ENCODE results near the gene ZNF438. TPM values are rescaled to one million over a fixed set of nuclear protein-coding genes. Genes with fewer than 3 reads are reported as not detected.
A peak's percentile ranks its signal among the peaks of the same experiment; 100 is the strongest.
"Not testable (repeated sequence)": the region's sequence is repeated elsewhere in the genome, so short reads cannot be mapped to it uniquely, and the experiment has no call there.

ZNF438 gene
- total RNA-seq, 1 donor from 2014 or later: 6.8 TPM

GRCh38 chr10:31070691-31071090 lies 39.0 kb upstream of the ZNF438 start:
- H3K4me1 ChIP-seq (ENCODE audit: control insufficient read depth in 3 of 3, insufficient read depth in 3 of 3, low read length in 3 of 3): peaks cover 0 to 20% (median 4%) of the 10 kb centered on the region in 3 donors
- H3K27ac ChIP-seq (ENCODE audit: low read depth, low read length): no peak overlapping the region
- H3K36me3 ChIP-seq (ENCODE audit: control insufficient read depth in 3 of 3, insufficient read depth in 3 of 3, low read length in 3 of 3): no peaks in the 10 kb centered on the region
- H3K4me3 ChIP-seq (ENCODE audit: low read length in 3 of 3): no peak overlapping the region
- H3K9me3 ChIP-seq (ENCODE audit: control insufficient read depth in 3 of 3, low read length in 3 of 3): no peaks in the 10 kb centered on the region
- H3K9ac ChIP-seq (ENCODE audit: low read depth in 1 of 3, low read length in 3 of 3): no peak overlapping the region
- H3K27me3 ChIP-seq (ENCODE audit: control insufficient read depth in 3 of 3, insufficient read depth in 3 of 3, low read length in 3 of 3): peaks cover 0 to 2% (median 2%) of the 10 kb centered on the region in 3 donors

- H3K36me3 ChIP-seq (ENCODE audit: control insufficient read depth in 3 of 3, insufficient read depth in 3 of 3, low read length in 3 of 3): no peaks in the 10 kb centered on the region
- no peak overlapping the region for H3K27ac ChIP-seq (ENCODE audit: low read depth, low read length)
- no peaks in the 10 kb centered on the region for H3K9me3 ChIP-seq (ENCODE audit: control insufficient read depth in 3 of 3, low read length in 3 of 3)
- H3K4me1 ChIP-seq (ENCODE audit: control insufficient read depth in 3 of 3, insufficient read depth in 3 of 3, low read length in 3 of 3): peaks cover 0 to 20% (median 4%) of the 10 kb centered on the region in 3 donors
- H3K9ac ChIP-seq (ENCODE audit: low read depth in 1 of 3, low read length in 3 of 3): no peak overlapping the region
- H3K27me3 ChIP-seq (ENCODE audit: control insufficient read depth in 3 of 3, insufficient read depth in 3 of 3, low read length in 3 of 3): peaks cover 0 to 2% (median 2%) of the 10 kb centered on the region in 3 donors
- no peak overlapping the region for H3K4me3 ChIP-seq (ENCODE audit: low read length in 3 of 3)
Observed at GRCh38 chr10:31070025-31070424, 38.4 kb upstream of the ZNF438 start.

GRCh38 chr10:31069411-31069810 lies 37.7 kb upstream of the ZNF438 start:
- Histone ChIP-seq H3K27me3 (ENCODE audit: control insufficient read depth in 3 of 3, insufficient read depth in 3 of 3, low read length in 3 of 3) (peaks cover 0 to 2% (median 2%) of the 10 kb centered on the region in 3 donors), H3K27ac (ENCODE audit: low read depth, low read length) (no peak overlapping the region), H3K36me3 (ENCODE audit: control insufficient read depth in 3 of 3, insufficient read depth in 3 of 3, low read length in 3 of 3) (no peaks in the 10 kb centered on the region), H3K4me3 (ENCODE audit: low read length in 3 of 3) (no peak overlapping the region), H3K4me1 (ENCODE audit: control insufficient read depth in 3 of 3, insufficient read depth in 3 of 3, low read length in 3 of 3) (peaks cover 0 to 15% (median 4%) of the 10 kb centered on the region in 3 donors), H3K9ac (ENCODE audit: low read depth in 1 of 3, low read length in 3 of 3) (no peak overlapping the region), H3K9me3 (ENCODE audit: control insufficient read depth in 3 of 3, low read length in 3 of 3) (no peaks in the 10 kb centered on the region)

DNA sequence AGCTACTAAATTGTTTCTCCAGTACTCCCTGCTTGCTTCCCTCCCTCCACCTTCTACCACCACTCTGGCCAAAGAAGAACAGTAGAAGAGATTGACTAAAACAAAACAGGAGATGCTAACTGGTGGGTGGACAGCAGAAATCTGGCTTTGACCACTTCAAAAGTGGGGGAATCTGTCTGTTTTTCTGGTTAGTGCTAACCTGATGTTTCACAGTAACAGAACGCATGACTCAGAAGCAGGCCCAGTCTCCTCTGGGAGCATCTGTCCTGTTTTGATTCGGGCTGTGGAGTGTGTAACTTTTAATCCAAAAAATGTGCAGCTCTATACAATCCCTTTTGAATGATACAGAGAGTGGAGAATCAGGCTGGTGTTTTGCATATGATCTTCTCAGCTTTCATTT lies 32.7 kb upstream of the ZNF438 start:
- Histone ChIP-seq H3K27ac (ENCODE audit: low read depth, low read length) (peak overlapping the region; percentile 47), H3K27me3 (ENCODE audit: control insufficient read depth in 3 of 3, insufficient read depth in 3 of 3, low read length in 3 of 3) (peaks cover 0 to 2% (median 2%) of the 10 kb centered on the region in 3 donors), H3K9ac (ENCODE audit: low read depth in 1 of 3, low read length in 3 of 3) (no peak overlapping the region), H3K4me1 (ENCODE audit: control insufficient read depth in 3 of 3, insufficient read depth in 3 of 3, low read length in 3 of 3) (peaks cover 6 to 9% (median 7%) of the 10 kb centered on the region in 3 donors), H3K9me3 (ENCODE audit: control insufficient read depth in 3 of 3, low read length in 3 of 3) (no peaks in the 10 kb centered on the region), H3K36me3 (ENCODE audit: control insufficient read depth in 3 of 3, insufficient read depth in 3 of 3, low read length in 3 of 3) (no peaks in the 10 kb centered on the region), H3K4me3 (ENCODE audit: low read length in 3 of 3) (no peak overlapping the region)

- Histone ChIP-seq H3K4me1 (ENCODE audit: control insufficient read depth in 3 of 3, insufficient read depth in 3 of 3, low read length in 3 of 3) (peaks cover 6 to 9% (median 7%) of the 10 kb centered on the region in 3 donors), H3K9me3 (ENCODE audit: control insufficient read depth in 3 of 3, low read length in 3 of 3) (no peaks in the 10 kb centered on the region), H3K27ac (ENCODE audit: low read depth, low read length) (peak overlapping the region; percentile 47), H3K9ac (ENCODE audit: low read depth in 1 of 3, low read length in 3 of 3) (no peak overlapping the region), H3K27me3 (ENCODE audit: control insufficient read depth in 3 of 3, insufficient read depth in 3 of 3, low read length in 3 of 3) (peaks cover 0 to 2% (median 2%) of the 10 kb centered on the region in 3 donors), H3K4me3 (ENCODE audit: low read length in 3 of 3) (no peak overlapping the region), H3K36me3 (ENCODE audit: control insufficient read depth in 3 of 3, insufficient read depth in 3 of 3, low read length in 3 of 3) (no peaks in the 10 kb centered on the region)
Observed at GRCh38 chr10:31063841-31064240, 32.2 kb upstream of the ZNF438 start.

DNA sequence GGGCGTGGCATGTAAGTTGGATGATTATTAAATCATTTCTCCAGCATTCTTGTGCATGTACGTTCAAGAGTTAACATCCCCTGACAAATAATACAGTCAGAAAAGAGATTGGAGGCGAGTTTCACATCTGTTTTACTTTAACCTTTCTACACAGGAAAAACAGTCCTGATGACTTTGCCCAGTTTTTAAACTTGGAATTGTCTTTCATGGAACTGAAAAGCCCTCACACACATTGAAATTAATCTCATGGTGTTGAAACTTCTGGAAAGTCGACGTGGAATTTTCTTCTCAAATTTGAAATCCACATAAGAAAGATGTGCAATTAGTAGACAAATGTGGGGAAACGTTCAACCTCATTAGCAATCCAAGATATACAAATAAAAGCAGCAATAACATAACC lies 31.2 kb upstream of the ZNF438 start:
- no peaks in the 10 kb centered on the region for H3K27me3 ChIP-seq (ENCODE audit: control insufficient read depth in 3 of 3, insufficient read depth in 3 of 3, low read length in 3 of 3)
- H3K9me3 ChIP-seq (ENCODE audit: control insufficient read depth in 3 of 3, low read length in 3 of 3): no peaks in the 10 kb centered on the region
- H3K4me1 ChIP-seq (ENCODE audit: control insufficient read depth in 3 of 3, insufficient read depth in 3 of 3, low read length in 3 of 3): peaks cover 6 to 11% (median 7%) of the 10 kb centered on the region in 3 donors
- no peak overlapping the region for H3K9ac ChIP-seq (ENCODE audit: low read depth in 1 of 3, low read length in 3 of 3)
- no peak overlapping the region for H3K27ac ChIP-seq (ENCODE audit: low read depth, low read length)
- H3K4me3 ChIP-seq (ENCODE audit: low read length in 3 of 3): no peak overlapping the region
- no peaks in the 10 kb centered on the region for H3K36me3 ChIP-seq (ENCODE audit: control insufficient read depth in 3 of 3, insufficient read depth in 3 of 3, low read length in 3 of 3)

- no peaks in the 10 kb centered on the region for H3K27me3 ChIP-seq (ENCODE audit: control insufficient read depth in 3 of 3, insufficient read depth in 3 of 3, low read length in 3 of 3)
- H3K4me1 ChIP-seq (ENCODE audit: control insufficient read depth in 3 of 3, insufficient read depth in 3 of 3, low read length in 3 of 3): peaks cover 6 to 11% (median 7%) of the 10 kb centered on the region in 3 donors
- H3K4me3 ChIP-seq (ENCODE audit: low read length in 3 of 3): no peak overlapping the region
- no peaks in the 10 kb centered on the region for H3K9me3 ChIP-seq (ENCODE audit: control insufficient read depth in 3 of 3, low read length in 3 of 3)
- no peaks in the 10 kb centered on the region for H3K36me3 ChIP-seq (ENCODE audit: control insufficient read depth in 3 of 3, insufficient read depth in 3 of 3, low read length in 3 of 3)
- peak overlapping the region; percentile 25 for H3K27ac ChIP-seq (ENCODE audit: low read depth, low read length)
- no peak overlapping the region for H3K9ac ChIP-seq (ENCODE audit: low read depth in 1 of 3, low read length in 3 of 3)
Observed at GRCh38 chr10:31061941-31062340, 30.3 kb upstream of the ZNF438 start.

- H3K27me3 ChIP-seq (ENCODE audit: control insufficient read depth in 3 of 3, insufficient read depth in 3 of 3, low read length in 3 of 3): no peaks in the 10 kb centered on the region
- no peak overlapping the region for H3K4me3 ChIP-seq (ENCODE audit: low read length in 3 of 3)
- no peaks in the 10 kb centered on the region for H3K9me3 ChIP-seq (ENCODE audit: control insufficient read depth in 3 of 3, low read length in 3 of 3)
- no peaks in the 10 kb centered on the region for H3K36me3 ChIP-seq (ENCODE audit: control insufficient read depth in 3 of 3, insufficient read depth in 3 of 3, low read length in 3 of 3)
- H3K4me1 ChIP-seq (ENCODE audit: control insufficient read depth in 3 of 3, insufficient read depth in 3 of 3, low read length in 3 of 3): peaks cover 5 to 9% (median 6%) of the 10 kb centered on the region in 3 donors
- H3K9ac ChIP-seq (ENCODE audit: low read depth in 1 of 3, low read length in 3 of 3): no peak overlapping the region
- no peak overlapping the region for H3K27ac ChIP-seq (ENCODE audit: low read depth, low read length)
Observed at GRCh38 chr10:31058795-31059703, 27.4 kb upstream of the ZNF438 start.

GRCh38 chr10:31056678-31057077 lies 25.0 kb upstream of the ZNF438 start:
- H3K27me3 ChIP-seq (ENCODE audit: control insufficient read depth in 3 of 3, insufficient read depth in 3 of 3, low read length in 3 of 3): not testable (repeated sequence)

DNA sequence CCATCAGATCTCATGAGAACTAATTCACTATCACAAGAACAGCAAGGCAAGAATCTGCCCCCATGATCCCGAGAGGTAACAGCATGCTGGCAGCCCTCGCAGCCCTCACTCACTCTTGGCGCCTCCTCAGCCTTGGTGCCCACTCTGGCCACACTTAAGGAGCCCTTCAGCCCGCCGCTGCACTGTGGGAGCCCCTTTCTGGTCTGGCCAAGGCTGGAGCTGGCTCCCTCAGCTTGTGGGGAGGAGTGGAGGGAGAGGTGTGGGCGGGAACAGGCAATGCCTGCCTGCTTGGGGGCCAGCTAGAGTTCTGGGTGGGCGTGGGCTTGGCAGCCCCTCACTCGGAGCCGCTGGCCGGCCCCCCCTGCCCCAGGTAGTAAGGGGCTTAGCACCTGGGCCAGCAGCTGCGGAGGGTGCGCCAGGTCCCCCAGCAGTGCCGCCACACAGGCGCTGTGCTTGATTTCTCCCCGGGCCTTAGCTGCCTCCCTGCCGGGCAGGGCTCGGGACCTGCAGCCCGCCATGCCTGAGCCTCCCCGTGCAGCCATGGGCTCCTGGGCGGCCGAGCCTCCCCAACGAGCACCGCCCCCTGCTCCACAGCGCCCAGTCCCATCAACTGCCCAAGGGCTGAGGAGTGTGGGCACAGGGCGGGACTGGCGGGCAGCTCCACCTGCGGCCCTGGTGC lies 24.0 kb upstream of the ZNF438 start:
- peaks cover 0 to 2% (median 0%) of the 10 kb centered on the region in 3 donors for H3K4me1 ChIP-seq (ENCODE audit: control insufficient read depth in 3 of 3, insufficient read depth in 3 of 3, low read length in 3 of 3)
- H3K9me3 ChIP-seq (ENCODE audit: control insufficient read depth in 3 of 3, low read length in 3 of 3): no peaks in the 10 kb centered on the region
- no peaks in the 10 kb centered on the region for H3K36me3 ChIP-seq (ENCODE audit: control insufficient read depth in 3 of 3, insufficient read depth in 3 of 3, low read length in 3 of 3)
- H3K4me3 ChIP-seq (ENCODE audit: low read length in 3 of 3): no peak overlapping the region
- H3K9ac ChIP-seq (ENCODE audit: low read depth in 1 of 3, low read length in 3 of 3): no peak overlapping the region
- H3K27ac ChIP-seq (ENCODE audit: low read depth, low read length): no peak overlapping the region
- no peaks in the 10 kb centered on the region for H3K27me3 ChIP-seq (ENCODE audit: control insufficient read depth in 3 of 3, insufficient read depth in 3 of 3, low read length in 3 of 3)

More at GRCh38 chr10:31056678-31057077, 25.0 kb upstream of the ZNF438 start:
- not testable (repeated sequence) for H3K9ac ChIP-seq (ENCODE audit: low read depth in 1 of 3, low read length in 3 of 3); H3K4me3 ChIP-seq (ENCODE audit: low read length in 3 of 3); H3K36me3 ChIP-seq (ENCODE audit: control insufficient read depth in 3 of 3, insufficient read depth in 3 of 3, low read length in 3 of 3); H3K27ac ChIP-seq (ENCODE audit: low read depth, low read length); H3K4me1 ChIP-seq (ENCODE audit: control insufficient read depth in 3 of 3, insufficient read depth in 3 of 3, low read length in 3 of 3); H3K9me3 ChIP-seq (ENCODE audit: control insufficient read depth in 3 of 3, low read length in 3 of 3)

Data from skeletal muscle tissue (tissue), 4 donors.